ENCODE results near the gene CCNA2.

The CCNA2 gene

GRCh38 chr4:121823505-121824170, at the start of gene CCNA2:
Gene CCNA2, minus strand, starts transcription at chr4:121823883. Its CDS starts 255 bp downstream, at chr4:121823628.
- peak within 1 kb of the TSS; percentile 85 for H3K4me3 ChIP-seq (replicated peaks; ENCODE audit: low read depth, low read length)
- TF ChIP-seq, protein P1, sequence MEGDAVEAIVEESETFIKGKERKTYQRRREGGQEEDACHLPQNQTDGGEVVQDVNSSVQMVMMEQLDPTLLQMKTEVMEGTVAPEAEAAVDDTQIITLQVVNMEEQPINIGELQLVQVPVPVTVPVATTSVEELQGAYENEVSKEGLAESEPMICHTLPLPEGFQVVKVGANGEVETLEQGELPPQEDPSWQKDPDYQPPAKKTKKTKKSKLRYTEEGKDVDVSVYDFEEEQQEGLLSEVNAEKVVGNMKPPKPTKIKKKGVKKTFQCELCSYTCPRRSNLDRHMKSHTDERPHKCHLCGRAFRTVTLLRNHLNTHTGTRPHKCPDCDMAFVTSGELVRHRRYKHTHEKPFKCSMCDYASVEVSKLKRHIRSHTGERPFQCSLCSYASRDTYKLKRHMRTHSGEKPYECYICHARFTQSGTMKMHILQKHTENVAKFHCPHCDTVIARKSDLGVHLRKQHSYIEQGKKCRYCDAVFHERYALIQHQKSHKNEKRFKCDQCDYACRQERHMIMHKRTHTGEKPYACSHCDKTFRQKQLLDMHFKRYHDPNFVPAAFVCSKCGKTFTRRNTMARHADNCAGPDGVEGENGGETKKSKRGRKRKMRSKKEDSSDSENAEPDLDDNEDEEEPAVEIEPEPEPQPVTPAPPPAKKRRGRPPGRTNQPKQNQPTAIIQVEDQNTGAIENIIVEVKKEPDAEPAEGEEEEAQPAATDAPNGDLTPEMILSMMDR (IDR thresholded peaks at IDR 0.05; ENCODE audit: low read length, missing control alignments), result no peak

GRCh38 chr4:121869841-121870822, 46.4 kb upstream of the CCNA2 start, which contains the start of gene BBS7:
Gene BBS7, minus strand, starts transcription at chr4:121870474. Its CDS starts 161 bp downstream, at chr4:121870313.
- DNase-seq (ENCODE audit: low read depth), result peak; percentile 97
- H3K4me3 ChIP-seq (replicated peaks; ENCODE audit: low read depth, low read length), result peak within 1 kb of the TSS; percentile 87
- TF ChIP-seq, protein P1 (IDR thresholded peaks at IDR 0.05; ENCODE audit: low read length, missing control alignments), result no peak

More at GRCh38 chr4:121823505-121824170, at the start of gene CCNA2:
- peak; percentile 98 for DNase-seq (ENCODE audit: low read depth)

- TF ChIP-seq, protein P1 (IDR thresholded peaks at IDR 0.05; ENCODE audit: low read length, missing control alignments), result no peak
- no peak for DNase-seq (ENCODE audit: low read depth)
- H3K4me3 ChIP-seq (replicated peaks; ENCODE audit: low read depth, low read length), result no peak overlapping the region
Observed at GRCh38 chr4:121863799-121864198, 40.1 kb upstream of the CCNA2 start.

DNA sequence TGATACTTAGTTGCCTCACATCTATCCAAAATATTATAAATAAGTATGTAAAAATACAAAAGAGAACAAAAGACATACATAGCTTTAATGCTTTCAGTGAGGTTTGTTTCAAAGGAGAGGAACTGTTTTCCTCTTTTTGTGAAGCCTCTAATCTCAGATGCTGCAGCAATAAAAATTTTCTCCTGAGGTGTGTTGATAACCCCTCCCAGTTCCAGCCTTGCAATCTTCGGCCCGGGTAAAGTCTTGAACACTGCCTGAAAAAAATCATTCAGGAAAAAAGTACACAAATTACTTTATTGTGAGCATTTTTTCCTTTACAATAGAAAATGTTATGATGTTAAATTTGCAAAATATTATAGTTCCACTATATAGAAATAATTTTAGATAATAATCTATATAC, 37.7 kb upstream of the CCNA2 start:
- TF ChIP-seq, protein P1 (IDR thresholded peaks at IDR 0.05; ENCODE audit: low read length, missing control alignments), result no peak
- no peak for DNase-seq (ENCODE audit: low read depth)
- H3K4me3 ChIP-seq (replicated peaks; ENCODE audit: low read depth, low read length), result no peak overlapping the region

DNA sequence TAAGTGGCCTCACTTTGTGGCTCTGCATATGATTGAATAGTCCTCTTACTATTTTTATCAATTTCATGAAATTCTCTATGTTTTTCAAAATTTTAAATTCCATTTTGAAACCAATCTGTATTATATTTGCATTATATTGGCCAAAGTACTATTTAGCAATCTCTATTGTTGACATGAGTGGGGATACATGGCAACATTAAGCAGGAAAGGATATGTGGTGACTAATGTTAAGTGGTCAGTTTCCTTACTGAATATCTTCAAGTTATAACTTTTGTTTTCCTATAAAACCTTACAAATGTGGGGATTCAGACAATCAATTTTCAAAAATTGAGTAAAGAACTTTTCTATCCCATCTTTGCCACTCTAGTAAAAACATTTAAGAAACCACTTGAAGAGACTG, 36.4 kb upstream of the CCNA2 start:
- TF ChIP-seq, protein P1 (IDR thresholded peaks at IDR 0.05; ENCODE audit: low read length, missing control alignments), result no peak
- DNase-seq (ENCODE audit: low read depth), result peak; percentile 50
- H3K4me3 ChIP-seq (replicated peaks; ENCODE audit: low read depth, low read length), result no peak overlapping the region

DNA sequence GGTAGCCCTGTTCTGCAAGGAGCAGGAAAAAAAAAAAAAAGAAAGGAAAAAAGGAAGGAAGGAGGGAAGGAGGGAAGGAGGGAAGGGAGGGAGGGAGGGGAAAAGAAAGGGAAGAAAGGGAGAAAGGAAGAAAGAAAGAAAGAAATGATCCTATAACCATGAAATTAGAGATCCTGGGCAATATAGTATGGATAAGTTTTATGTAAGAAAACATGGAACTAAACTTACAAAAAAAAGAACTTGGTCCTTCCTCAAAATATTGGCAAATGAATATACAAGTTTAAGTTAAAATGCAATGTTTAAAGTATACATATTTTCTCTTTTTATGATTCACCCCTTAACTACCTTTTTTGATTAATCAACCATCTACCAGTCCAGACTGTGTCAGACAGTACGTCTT, 27.7 kb upstream of the CCNA2 start:
- TF ChIP-seq, protein P1 (IDR thresholded peaks at IDR 0.05; ENCODE audit: low read length, missing control alignments), result no peak
- no peak for DNase-seq (ENCODE audit: low read depth)
- H3K4me3 ChIP-seq (replicated peaks; ENCODE audit: low read depth, low read length), result no peak overlapping the region

Data from fibroblast of pulmonary artery (primary cell).